Measurements from ENCODE around the gene SMARCB1.

SMARCB1 gene

GRCh38 chr22:23840026-23840425, 53.3 kb downstream of the SMARCB1 start:
- no peak for TF ChIP-seq CTCF (IDR thresholded peaks at IDR 0.05; ENCODE audit: low read depth, low read length, missing control alignments)
- no peak overlapping the region for H3K4me3 ChIP-seq (ENCODE audit: low read depth, low read length)
- DNase-seq = no peak
- no peak overlapping the region for H3K27ac ChIP-seq
- in situ Hi-C loops (cut with HindIII; ENCODE audit: low pct_ligation_motif_present, low sequenced_read_pairs) = no loop called here
- H3K36me3 ChIP-seq (replicated peaks) = peaks cover 5% of the 10 kb centered on the region
- no peaks in the 10 kb centered on the region for H3K27me3 ChIP-seq (replicated peaks)

- no peaks in the 10 kb centered on the region for H3K27me3 ChIP-seq (replicated peaks)
- TF ChIP-seq CTCF (IDR thresholded peaks at IDR 0.05; ENCODE audit: low read depth, low read length, missing control alignments) = no peak
Measured at GRCh38 chr22:23841292-23841691, 54.5 kb downstream of the SMARCB1 start.

GRCh38 chr22:23841736-23842445, 55.1 kb downstream of the SMARCB1 start:
- in situ Hi-C loops (cut with HindIII; ENCODE audit: low pct_ligation_motif_present, low sequenced_read_pairs) = no loop called here
- H3K4me3 ChIP-seq (ENCODE audit: low read depth, low read length) = no peak overlapping the region
- H3K36me3 ChIP-seq (replicated peaks) = no peaks in the 10 kb centered on the region
- TF ChIP-seq CTCF (IDR thresholded peaks at IDR 0.05; ENCODE audit: low read depth, low read length, missing control alignments) = no peak
- DNase-seq = no peak
- no peaks in the 10 kb centered on the region for H3K27me3 ChIP-seq (replicated peaks)
- H3K27ac ChIP-seq = no peak overlapping the region

More at GRCh38 chr22:23841292-23841691, 54.5 kb downstream of the SMARCB1 start:
- in situ Hi-C loops (cut with HindIII; ENCODE audit: low pct_ligation_motif_present, low sequenced_read_pairs) = no loop called here
- no peak for DNase-seq
- Histone ChIP-seq H3K4me3 (ENCODE audit: low read depth, low read length) (no peak overlapping the region), H3K36me3 (replicated peaks) (peaks cover 3% of the 10 kb centered on the region), H3K27ac (no peak overlapping the region)

- no peak for DNase-seq
- H3K27me3 ChIP-seq (replicated peaks) = no peaks in the 10 kb centered on the region
- in situ Hi-C loops (cut with HindIII; ENCODE audit: low pct_ligation_motif_present, low sequenced_read_pairs) = no loop called here
- TF ChIP-seq CTCF (IDR thresholded peaks at IDR 0.05; ENCODE audit: low read depth, low read length, missing control alignments) = no peak
- H3K4me3 ChIP-seq (ENCODE audit: low read depth, low read length) = no peak overlapping the region
- H3K36me3 ChIP-seq (replicated peaks) = no peaks in the 10 kb centered on the region
- no peak overlapping the region for H3K27ac ChIP-seq
Measured at GRCh38 chr22:23842599-23842998, 55.8 kb downstream of the SMARCB1 start.

GRCh38 chr22:23844739-23845202, 58.0 kb downstream of the SMARCB1 start:
- in situ Hi-C loops (cut with HindIII; ENCODE audit: low pct_ligation_motif_present, low sequenced_read_pairs) = no loop called here
- DNase-seq = no peak
- no peaks in the 10 kb centered on the region for H3K36me3 ChIP-seq (replicated peaks)
- TF ChIP-seq CTCF (IDR thresholded peaks at IDR 0.05; ENCODE audit: low read depth, low read length, missing control alignments) = no peak
- H3K4me3 ChIP-seq (ENCODE audit: low read depth, low read length) = no peak overlapping the region
- no peak overlapping the region for H3K27ac ChIP-seq
- H3K27me3 ChIP-seq (replicated peaks) = no peaks in the 10 kb centered on the region
